ENCODE measurements around the gene IGSF11.

Gene IGSF11

GRCh38 chr3:118946449-118946848, 88.2 kb downstream of the IGSF11 start:
- no peak for DNase-seq

DNA sequence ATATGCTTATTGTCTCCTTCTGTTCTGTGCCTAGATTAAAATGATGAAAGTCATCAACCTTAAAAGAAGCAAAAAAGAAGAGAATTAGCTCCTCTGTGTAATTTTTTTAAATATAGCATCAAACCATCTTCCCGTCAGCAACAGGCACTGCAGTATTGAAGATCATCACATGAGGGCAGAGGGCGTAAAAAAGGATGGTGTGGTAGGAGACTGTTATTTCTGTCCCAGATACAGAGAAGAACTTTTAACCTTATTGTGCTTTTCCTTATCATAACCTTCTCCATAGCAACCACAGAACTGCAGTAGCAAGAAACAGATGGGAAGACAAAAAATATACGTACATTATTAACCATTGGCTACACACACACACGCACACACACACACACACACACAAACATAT, 88.8 kb downstream of the IGSF11 start:
- no peak for DNase-seq

DNA sequence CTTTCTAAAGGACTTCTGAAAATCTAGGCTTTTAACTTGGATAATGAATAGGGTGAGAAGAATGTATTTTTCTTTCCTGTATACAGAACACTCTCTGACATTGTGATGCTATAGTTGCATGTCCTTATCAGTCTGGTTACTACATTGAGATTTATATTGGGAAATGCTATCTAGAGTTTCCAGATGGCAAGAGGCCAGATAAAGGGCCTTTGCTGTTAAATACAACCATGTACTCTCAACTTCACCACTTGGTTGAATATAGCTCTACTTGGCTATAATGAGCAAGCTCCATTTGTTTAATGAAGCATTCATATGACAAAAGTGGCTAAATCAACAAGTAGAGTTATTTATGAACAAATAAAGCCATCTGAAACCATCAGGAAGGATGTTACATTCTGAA, 91.0 kb downstream of the IGSF11 start:
- no peak for DNase-seq

DNA sequence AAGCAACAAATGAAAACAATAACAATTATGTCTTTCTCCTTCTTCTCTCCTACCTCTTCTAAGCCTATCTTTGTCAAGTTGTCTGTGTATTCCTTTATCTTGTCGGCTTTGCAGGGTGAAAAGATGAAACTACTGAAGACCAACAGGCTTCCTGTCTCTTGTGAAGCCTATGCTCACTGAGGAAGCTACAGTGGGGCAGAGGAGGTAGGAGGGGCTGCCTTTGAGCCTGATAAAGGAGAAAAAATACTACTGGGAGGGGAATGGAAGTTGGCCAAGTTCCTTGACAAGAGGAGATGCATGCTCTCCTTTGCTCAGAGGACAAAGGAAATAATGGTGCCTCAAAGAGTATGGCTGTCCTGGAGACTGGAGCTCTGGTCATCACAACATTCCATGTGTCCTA, 92.0 kb downstream of the IGSF11 start:
- no peak for DNase-seq

DNA sequence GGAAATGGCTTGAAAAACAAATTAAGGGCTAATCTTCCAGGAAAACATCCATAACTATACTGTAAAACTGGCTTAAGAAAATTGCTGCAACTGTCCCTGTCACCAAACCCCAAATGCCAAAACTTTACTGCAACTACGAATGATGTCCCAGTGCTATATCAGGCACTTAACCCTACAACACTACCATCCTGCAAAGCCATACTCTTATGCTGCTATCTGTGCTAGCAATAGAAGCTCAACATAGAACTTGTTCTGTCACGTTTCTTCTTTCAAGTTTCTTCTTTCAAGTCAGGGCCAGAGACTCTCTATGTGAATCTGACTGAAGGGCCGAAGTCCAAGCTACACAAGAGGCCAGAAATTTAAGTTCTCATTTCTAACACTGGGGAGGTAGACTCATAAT, 92.5 kb downstream of the IGSF11 start:
- DNase-seq, result no peak

DNA sequence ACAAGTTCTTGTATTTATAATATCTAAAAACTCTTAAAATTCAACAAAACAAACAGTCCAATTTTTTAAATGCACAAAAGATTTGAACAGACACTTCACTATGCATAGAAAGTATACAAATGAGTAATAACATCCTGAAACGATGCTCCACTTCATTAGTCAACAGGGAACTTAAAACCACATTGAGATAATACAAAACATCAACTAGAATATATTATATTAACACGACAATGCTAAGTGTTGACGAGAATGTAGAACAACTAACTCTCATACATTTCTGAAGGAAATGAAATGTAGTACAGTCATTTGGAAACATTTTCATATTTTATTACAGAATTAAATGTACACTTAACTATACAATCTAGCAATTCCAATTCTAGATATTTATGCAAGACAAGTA, 93.4 kb downstream of the IGSF11 start:
- DNase-seq, result no peak

- DNase-seq, result no peak
Observed at GRCh38 chr3:118938183-118938961, 96.3 kb downstream of the IGSF11 start.

GRCh38 chr3:118936811-118937210, 97.8 kb downstream of the IGSF11 start:
- DNase-seq, result no peak

- no peak for DNase-seq
Observed at GRCh38 chr3:118932822-118933558, 101.7 kb downstream of the IGSF11 start.

- no peak for DNase-seq
Observed at GRCh38 chr3:118931996-118932395, 102.7 kb downstream of the IGSF11 start.

DNA sequence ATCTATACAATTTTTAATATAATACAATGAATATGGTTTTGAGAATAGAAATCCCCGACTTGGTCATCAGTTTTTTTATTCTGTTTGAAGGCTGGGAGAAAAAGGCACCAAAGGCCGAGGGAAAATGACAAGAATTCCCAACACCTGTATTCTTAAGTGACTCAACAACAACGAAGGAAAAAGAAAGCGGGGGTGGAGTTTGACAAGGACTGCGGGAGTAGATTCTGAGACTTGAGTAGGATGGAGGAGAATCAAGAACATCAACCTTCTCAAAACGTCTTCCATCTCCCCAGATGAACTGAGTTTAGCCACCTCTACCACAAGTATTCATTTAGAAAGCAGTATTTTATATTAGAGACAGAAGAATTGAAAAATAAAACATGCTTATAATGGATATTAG, 107.2 kb downstream of the IGSF11 start:
- DNase-seq, result no peak

- DNase-seq, result no peak
Observed at GRCh38 chr3:118912188-118912587, 122.5 kb downstream of the IGSF11 start.

DNA sequence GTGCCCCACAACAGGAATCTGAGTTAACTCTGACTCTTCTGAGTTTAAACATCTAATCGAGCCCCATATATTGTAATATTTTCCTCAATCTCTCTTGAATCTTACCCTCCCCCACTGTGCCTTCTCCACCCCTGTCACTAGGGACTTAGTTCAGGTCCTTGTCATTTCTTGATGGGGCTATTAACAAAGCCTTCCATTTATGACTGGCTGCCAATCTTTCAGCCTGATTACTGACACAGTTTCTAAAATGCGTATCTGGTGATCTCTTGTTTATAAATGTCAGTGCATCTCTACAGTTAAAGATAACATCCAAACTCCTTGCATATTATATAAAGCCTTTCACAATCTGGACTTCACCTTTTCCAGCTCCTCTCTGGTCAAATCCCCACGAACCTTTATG, 124.3 kb downstream of the IGSF11 start:
- no peak for DNase-seq

DNA sequence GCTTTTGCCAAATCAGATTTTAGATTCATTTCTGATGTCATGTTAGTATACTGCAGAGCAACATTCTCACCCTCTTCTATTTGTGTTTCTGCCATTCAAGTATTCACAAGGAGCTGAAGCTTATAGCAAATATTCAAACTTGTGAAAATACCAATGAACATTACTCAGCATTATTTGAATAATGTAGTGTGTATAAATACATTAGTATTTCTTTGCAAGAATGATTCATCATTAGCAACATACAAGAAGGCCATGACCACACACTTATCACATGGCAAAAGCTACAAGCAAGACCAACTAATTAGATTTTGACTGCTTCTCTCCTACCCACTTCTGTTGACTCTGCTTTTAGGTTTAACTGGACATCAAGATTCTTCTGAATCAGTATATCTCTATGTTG, 124.9 kb downstream of the IGSF11 start:
- no peak for DNase-seq

- no peak for DNase-seq
Observed at GRCh38 chr3:118907909-118908308, 126.7 kb downstream of the IGSF11 start.

- DNase-seq, result no peak
Observed at GRCh38 chr3:118900737-118901525, 133.7 kb downstream of the IGSF11 start.

GRCh38 chr3:118890206-118890605, 144.4 kb downstream of the IGSF11 start:
- DNase-seq, result no peak

DNA sequence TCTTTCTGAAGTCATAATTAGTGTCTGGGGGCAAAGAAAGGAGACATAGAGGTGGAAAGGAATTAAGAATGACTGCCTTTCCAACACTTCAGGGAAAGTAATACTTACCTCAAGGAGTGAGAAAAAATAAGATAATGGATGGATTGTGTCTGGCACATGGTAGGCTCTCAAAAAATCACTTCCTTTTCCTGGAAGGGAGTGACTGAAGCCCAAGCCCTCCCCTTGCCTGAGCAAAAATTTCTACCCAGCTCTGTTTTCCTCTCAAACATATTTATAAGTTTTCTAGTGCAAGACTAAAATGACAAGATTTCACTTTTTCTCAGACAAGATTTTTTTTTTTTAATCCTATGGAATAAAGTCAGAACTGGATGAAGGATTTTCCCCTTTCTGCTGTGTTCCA, 145.0 kb downstream of the IGSF11 start:
- no peak for DNase-seq

- DNase-seq, result no peak
Observed at GRCh38 chr3:118886708-118887107, 147.9 kb downstream of the IGSF11 start.

- DNase-seq, result peak; percentile 19
Observed at GRCh38 chr3:118884748-118885206, 149.9 kb downstream of the IGSF11 start.

DNA sequence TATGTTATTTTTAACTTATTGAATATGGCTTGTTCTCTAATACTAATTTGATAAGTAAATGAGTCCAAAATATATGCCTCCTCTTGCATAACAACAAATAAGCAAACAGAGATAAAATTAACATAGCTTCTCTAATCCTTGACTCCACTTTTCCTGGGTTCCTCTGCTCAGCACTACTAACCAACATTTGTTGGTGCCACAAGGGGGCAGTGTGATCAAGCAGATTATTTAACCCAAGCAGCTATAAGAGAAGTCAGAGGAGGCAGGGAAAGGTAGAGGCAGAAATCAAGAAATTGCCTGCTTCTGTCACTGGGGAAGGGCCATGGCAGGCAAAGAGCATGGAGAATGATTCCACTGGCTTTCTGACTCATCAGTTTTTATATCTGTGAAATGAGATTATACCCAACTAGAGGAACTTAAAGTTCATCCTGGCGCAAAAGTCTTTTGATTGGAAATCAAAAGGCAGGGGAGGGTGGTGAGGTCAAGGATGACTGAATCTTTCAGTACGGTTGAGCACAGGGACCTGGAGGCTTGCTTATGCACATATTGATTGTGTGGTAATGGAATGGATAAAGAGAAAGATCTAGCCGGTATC, 152.2 kb downstream of the IGSF11 start:
- DNase-seq, result peak; percentile 15

DNA sequence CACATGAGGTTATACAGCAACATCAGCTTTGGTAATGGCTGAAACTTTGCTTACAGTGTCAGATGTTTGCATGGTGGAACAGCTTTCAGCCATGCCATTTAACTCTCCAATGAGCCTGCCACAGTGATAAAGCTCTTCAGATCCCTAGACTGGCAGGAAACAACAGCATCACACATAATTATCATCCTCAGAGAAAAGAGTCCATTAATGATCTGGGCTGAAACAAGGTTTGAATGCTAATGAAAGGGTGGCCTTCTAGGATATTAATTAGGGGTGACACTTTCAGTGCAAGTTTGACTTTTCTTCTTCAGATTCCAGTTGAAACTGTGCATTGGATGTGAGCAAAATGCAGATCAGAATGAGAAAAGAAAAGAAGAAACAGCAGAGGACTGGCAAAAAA, 166.6 kb downstream of the IGSF11 start:
- DNase-seq, result no peak

DNA sequence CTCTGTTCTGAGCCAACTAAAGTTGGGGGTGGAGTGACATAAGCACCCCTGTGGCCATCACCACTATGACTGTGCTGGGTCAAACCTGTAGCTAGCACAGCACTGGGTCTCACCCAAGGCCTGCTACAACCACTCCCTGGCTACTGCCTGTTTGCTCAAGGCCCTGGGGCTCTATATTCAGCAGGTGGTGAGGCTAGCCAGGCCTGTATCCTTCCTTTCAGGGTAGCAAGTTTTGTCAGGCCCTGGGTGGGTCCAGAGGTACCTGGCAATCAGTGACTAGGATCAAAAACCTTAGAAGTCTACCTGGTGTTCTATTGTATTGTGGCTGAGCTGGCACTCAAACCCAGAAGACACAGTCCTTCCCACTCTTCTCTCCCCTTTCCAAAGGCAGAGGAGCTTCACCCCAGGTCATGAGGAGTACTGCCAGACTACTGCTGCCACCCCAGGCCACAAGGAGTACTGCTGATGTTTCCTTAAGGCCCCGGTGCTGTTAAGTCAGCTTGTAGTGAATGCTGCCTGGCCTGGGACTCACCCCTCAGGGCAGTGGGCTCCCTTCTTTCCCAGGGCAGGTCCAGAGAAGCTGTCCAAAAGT, 170.8 kb downstream of the IGSF11 start:
- no peak for DNase-seq

Data from NCI-H526 treated with DMSO at 0.1 percent for 48 hours (cell line).